Cardiac fibroblast (primary cell): ENCODE measurements around the gene AKAP12.
"Not testable (repeated sequence)": the region's sequence is repeated elsewhere in the genome, so short reads cannot be mapped to it uniquely, and the experiment has no call there.

ENCODE experiments used
- DNase-seq, 2 donors: peaks; one replicate each; pipeline versions ENCODE4 v3.0.0 to v3.0.0-alpha.2; 2010; ENCODE audit warnings: low read depth in 2 of 2
- H3K4me3 ChIP-seq, 2 donors: replicated peaks in 1 of 2; 1 replicate in 1 of 2; 2 replicates in 1 of 2; pipeline ENCODE4 v1.5.1; 2011; ENCODE audit warnings: low read depth in 2 of 2, low read length in 2 of 2, mild to moderate bottlenecking in 2 of 2, moderate library complexity in 1 of 2
- CTCF ChIP-seq: IDR thresholded peaks from one replicate; pipeline ENCODE4 v1.5.1; 2011; ENCODE audit warnings: low read depth, mild to moderate bottlenecking, low read length, inconsistent platforms

The AKAP12 gene

GRCh38 chr6:151306269-151306783, 66.6 kb downstream of the AKAP12 start:
- no peak for TF ChIP-seq CTCF
- DNase-seq: no peak
- H3K4me3 ChIP-seq: no peak overlapping the region

- TF ChIP-seq CTCF: no peak
- no peak overlapping the region for H3K4me3 ChIP-seq
- no peak for DNase-seq
These were observed 67.7 kb downstream of the AKAP12 start for GRCh38 chr6:151307501-151307900.

GRCh38 chr6:151309619-151310018, 69.9 kb downstream of the AKAP12 start:
- no peak for TF ChIP-seq CTCF
- no peak overlapping the region for H3K4me3 ChIP-seq
- DNase-seq: no peak

- no peak overlapping the region for H3K4me3 ChIP-seq
- TF ChIP-seq CTCF: no peak
- no peak for DNase-seq
These were observed 70.5 kb downstream of the AKAP12 start for GRCh38 chr6:151310279-151310678.

- no peak for DNase-seq
- no peak overlapping the region for H3K4me3 ChIP-seq
- TF ChIP-seq CTCF: no peak
These were observed 71.3 kb downstream of the AKAP12 start for GRCh38 chr6:151310852-151311767.

GRCh38 chr6:151313066-151313491, 73.3 kb downstream of the AKAP12 start:
- no peak for TF ChIP-seq CTCF
- DNase-seq: peak; percentile 34 to 41
- no peak overlapping the region for H3K4me3 ChIP-seq

- not testable (repeated sequence) for H3K4me3 ChIP-seq, DNase-seq
These were observed 75.9 kb downstream of the AKAP12 start for GRCh38 chr6:151315661-151316060.
